Motor neuron (in vitro differentiated cells): ENCODE results near the gene INA. TPM values are rescaled to one million over a fixed set of nuclear protein-coding genes. Genes with fewer than 3 reads are reported as not detected.
A peak's percentile ranks its signal among the peaks of the same experiment; 100 is the strongest.

Experiments
- ATAC-seq, 8 experiments: fragments of 200-7000 bp; cut with Tn5 transposase; replicated peaks in 6 of 8; 2 replicates each; pipeline ENCODE4 v1.8.0; 2021; ENCODE audit warnings: mild to moderate bottlenecking in 8 of 8, moderate library complexity in 8 of 8
- H3K27ac ChIP-seq, 2 donors: fragments of 250-450 bp; sonication (Bioruptor Pico); 2 replicates each; pipeline ENCODE4 v1.9.0; 2021; ENCODE audit warnings: antibody characterized with exemption in 2 of 2, mild to moderate bottlenecking in 2 of 2, moderate library complexity in 1 of 2
- H3K4me1 ChIP-seq, 2 donors: fragments of 250-450 bp; sonication (Bioruptor Pico); replicated peaks in 1 of 2; 2 replicates each; pipeline ENCODE4 v1.6.1; 2021; ENCODE audit warnings: antibody characterized with exemption in 2 of 2, mild to moderate bottlenecking in 2 of 2, moderate library complexity in 1 of 2
- H3K4me3 ChIP-seq, 5 donors: fragments of 250-450 bp; sonication (Bioruptor Pico); 2 replicates each; pipeline ENCODE4 v1.9.0; 2021; ENCODE audit warnings: antibody characterized with exemption in 5 of 5, mild to moderate bottlenecking in 5 of 5, moderate library complexity in 4 of 5
- WGBS, 10 experiments: fragments of 450-650 bp; shearing (Covaris generic); methylation state at CpG; one replicate each; pipeline ENCODE4 v1.0.0; 2022; 5-methylcytosine and 5-hydroxymethylcytosine counted together
- in situ Hi-C, 9 experiments: fragments of 400-800 bp; cut with MboI; loops; one replicate each; pipeline ENCODE4 v1.15.0; 2021; ENCODE audit warnings: low sequenced_read_pairs in 9 of 9, low pct_unique_long_range_greater_than_20kb in 2 of 9; ENCODE audit not compliant: unreplicated experiment in 9 of 9
- total RNA-seq, 8 experiments: library from RNA; unstranded; fragments of 300-600 nt; gene quantifications; 2 replicates each; pipeline versions ENCODE4 v1.2.3 to v1.2.4, GENCODE V29; 2022

INA gene
- total RNA-seq, 8 experiments from 2014 or later, result 1.9 to 271 (median 160) TPM

GRCh38 chr10:103278537-103278823 is 1.5 kb downstream of the INA start:
- in situ Hi-C loops, result no loop called here
- H3K4me3 ChIP-seq, result peak overlapping the region; percentile 60 to 98 (median 70)
- ATAC-seq, result no peak
- peak overlapping the region in 1 of 2 donors; percentile 84 for H3K27ac ChIP-seq
- WGBS, 10 experiments, result 0 to 55% (median 4%) methylated on average over 2 to 8 of the region's 12 CpGs; no CpG with 5 or more reads in 5 of the 10 experiments
- H3K4me1 ChIP-seq, result peaks cover 7 to 11% of the 10 kb centered on the region in 2 donors

GRCh38 chr10:103278862-103279298 is 1.9 kb downstream of the INA start:
- Histone ChIP-seq H3K27ac (peak overlapping the region in 1 of 2 donors; percentile 84), H3K4me3 (peak overlapping the region; percentile 60 to 98 (median 70)), H3K4me1 (peaks cover 7 to 15% of the 10 kb centered on the region in 2 donors)
- WGBS, 10 experiments, result 0 to 13% (median 1%) methylated on average over 2 to 10 of the region's 11 CpGs; no CpG with 5 or more reads in 4 of the 10 experiments
- in situ Hi-C loops, result no loop called here
- ATAC-seq, result no peak

- H3K27ac ChIP-seq, result peak overlapping the region; percentile 24 to 36
- no peak for ATAC-seq
- WGBS, 10 experiments, result 50 to 100% (median 70%) methylated on average over 1 to 2 of the region's 3 CpGs; no CpG with 5 or more reads in 5 of the 10 experiments
- peak overlapping the region; percentile 60 to 98 (median 70) for H3K4me3 ChIP-seq
- in situ Hi-C loops, result no loop called here
- H3K4me1 ChIP-seq, result peaks cover 7 to 19% of the 10 kb centered on the region in 2 donors
Observed at GRCh38 chr10:103280031-103280430, 3.1 kb downstream of the INA start.

GRCh38 chr10:103280506-103280905 is 3.6 kb downstream of the INA start:
- in situ Hi-C loops, result no loop called here
- peak overlapping the region; percentile 56 to 85 for H3K27ac ChIP-seq
- peaks cover 7 to 19% of the 10 kb centered on the region in 2 donors for H3K4me1 ChIP-seq
- 0 to 100% (median 80%) methylated on average over 1 to 2 of the region's 2 CpGs; no CpG with 5 or more reads in 3 of the 10 experiments for WGBS, 10 experiments
- H3K4me3 ChIP-seq, result peak overlapping the region; percentile 60 to 98 (median 70)
- ATAC-seq, result no peak

- Histone ChIP-seq H3K27ac (peak overlapping the region; percentile 56 to 85), H3K4me1 (peaks cover 3 to 15% of the 10 kb centered on the region in 2 donors), H3K4me3 (peak overlapping the region; percentile 60 to 98 (median 70))
- ATAC-seq, result peak; percentile 75 to 89 (median 79)
- in situ Hi-C loops, result no loop called here
- 0% methylated on average over 1 to 4 of the region's 14 CpGs; no CpG with 5 or more reads in 7 of the 10 experiments for WGBS, 10 experiments
Observed at GRCh38 chr10:103281753-103282152, 4.8 kb downstream of the INA start.

- H3K4me3 ChIP-seq, result peak overlapping the region; percentile 60 to 98 (median 70)
Observed at GRCh38 chr10:103282961-103283360, 6.0 kb downstream of the INA start.

GRCh38 chr10:103284170-103284569 is 7.2 kb downstream of the INA start:
- no peak overlapping the region for H3K4me3 ChIP-seq
- 35 to 100% (median 80%) methylated on average over 3 to 9 of the region's 11 CpGs; no CpG with 5 or more reads in 2 of the 10 experiments for WGBS, 10 experiments
- H3K27ac ChIP-seq, result no peak overlapping the region
- peaks cover 3 to 15% of the 10 kb centered on the region in 2 donors for H3K4me1 ChIP-seq
- in situ Hi-C loops, result no loop called here
- no peak for ATAC-seq

More at GRCh38 chr10:103282961-103283360, 6.0 kb downstream of the INA start:
- in situ Hi-C loops, result no loop called here
- Histone ChIP-seq H3K27ac (peak overlapping the region in 1 of 2 donors; percentile 85), H3K4me1 (peaks cover 3 to 15% of the 10 kb centered on the region in 2 donors)
- WGBS, 10 experiments, result 29 to 100% (median 94%) methylated on average over 1 of the region's 1 CpG; no CpG with 5 or more reads in 2 of the 10 experiments
- ATAC-seq, result no peak

GRCh38 chr10:103287992-103288391 is 11.1 kb downstream of the INA start:
- no peak overlapping the region for H3K27ac ChIP-seq
- ATAC-seq, result no peak
- in situ Hi-C loops, result no loop called here
- WGBS, 10 experiments, result 36 to 95% (median 70%) methylated on average over 2 to 5 of the region's 5 CpGs; no CpG with 5 or more reads in 2 of the 10 experiments
- no peak overlapping the region for H3K4me3 ChIP-seq
- peaks cover 0 to 10% of the 10 kb centered on the region in 2 donors for H3K4me1 ChIP-seq

GRCh38 chr10:103291588-103291987 is 14.7 kb downstream of the INA start:
- WGBS, 10 experiments, result 18 to 96% (median 70%) methylated on average over 2 to 4 of the region's 4 CpGs; no CpG with 5 or more reads in 4 of the 10 experiments
- no peak overlapping the region for H3K27ac ChIP-seq
- in situ Hi-C loops, result no loop called here
- no peak overlapping the region for H3K4me3 ChIP-seq
- H3K4me1 ChIP-seq, result peaks cover 2 to 18% of the 10 kb centered on the region in 2 donors
- no peak for ATAC-seq

GRCh38 chr10:103295374-103296015 is 18.6 kb downstream of the INA start:
- Histone ChIP-seq H3K27ac (no peak overlapping the region), H3K4me3 (no peak overlapping the region), H3K4me1 (peaks cover 2 to 30% of the 10 kb centered on the region in 2 donors)
- WGBS, 10 experiments, result 0 to 93% (median 39%) methylated on average over 1 to 2 of the region's 2 CpGs; no CpG with 5 or more reads in 3 of the 10 experiments
- in situ Hi-C loops, result no loop called here
- ATAC-seq, result peak; percentile 73 to 98 (median 90)

GRCh38 chr10:103307594-103307993 is 30.7 kb downstream of the INA start:
- Histone ChIP-seq H3K27ac (no peak overlapping the region), H3K4me1 (no peaks in the 10 kb centered on the region), H3K4me3 (no peak overlapping the region)
- in situ Hi-C loops, result no loop called here
- no peak for ATAC-seq
- 70 to 100% (median 96%) methylated on average over 1 to 5 of the region's 5 CpGs; no CpG with 5 or more reads in 2 of the 10 experiments for WGBS, 10 experiments

GRCh38 chr10:103310197-103310596 is 33.3 kb downstream of the INA start:
- ATAC-seq, result peak in 3 of 8 experiments; percentile 73 to 98 (median 95)
- Histone ChIP-seq H3K4me1 (no peaks in the 10 kb centered on the region), H3K4me3 (no peak overlapping the region), H3K27ac (no peak overlapping the region)
- WGBS, 10 experiments, result 13 to 100% (median 63%) methylated on average over 1 of the region's 1 CpG; no CpG with 5 or more reads in 4 of the 10 experiments
- in situ Hi-C loops, result no loop called here

GRCh38 chr10:103316087-103316486 is 39.1 kb downstream of the INA start:
- no peaks in the 10 kb centered on the region for H3K4me1 ChIP-seq
- in situ Hi-C loops, result no loop called here
- no peak overlapping the region for H3K4me3 ChIP-seq
- no peak for ATAC-seq
- H3K27ac ChIP-seq, result no peak overlapping the region
